Measurements from ENCODE around the gene GPAT2. TPM values are rescaled to one million over a fixed set of nuclear protein-coding genes. Genes with fewer than 3 reads are reported as not detected.
A peak's percentile ranks its signal among the peaks of the same experiment; 100 is the strongest.
"Not testable (repeated sequence)": the region's sequence is repeated elsewhere in the genome, so short reads cannot be mapped to it uniquely, and the experiment has no call there.

GPAT2 gene
- total and polyA plus RNA-seq, 4 donors: 1.2 to 6.2 (median 4.8) TPM

GRCh38 chr2:96011129-96011455, 23.6 kb downstream of the GPAT2 start:
- DNase-seq: peak in 2 of 3 donors; percentile 15 to 43
- not testable (repeated sequence) for H3K4me1 ChIP-seq (ENCODE audit: control insufficient read depth in 5 of 5, insufficient read depth in 5 of 5, low read length in 5 of 5); H3K36me3 ChIP-seq (ENCODE audit: control insufficient read depth in 4 of 4, insufficient read depth in 4 of 4, low read length in 4 of 4); H3K27me3 ChIP-seq (ENCODE audit: control insufficient read depth in 3 of 3, insufficient read depth in 3 of 3, low read length in 2 of 3); H3K4me3 ChIP-seq; H3K9me3 ChIP-seq (ENCODE audit: control insufficient read depth in 4 of 4, insufficient read depth in 3 of 4, low read length in 3 of 4); H3K27ac ChIP-seq (ENCODE audit: low read depth in 1 of 2, low read length in 1 of 2); H3K9ac ChIP-seq (ENCODE audit: insufficient read depth in 1 of 2, low read length in 2 of 2)
- 30 to 48% methylated on average over 4 of the region's 4 CpGs for WGBS, 2 donors
- peak; percentile 44 for ATAC-seq (ENCODE audit: insufficient read depth, low FRiP score)

DNA sequence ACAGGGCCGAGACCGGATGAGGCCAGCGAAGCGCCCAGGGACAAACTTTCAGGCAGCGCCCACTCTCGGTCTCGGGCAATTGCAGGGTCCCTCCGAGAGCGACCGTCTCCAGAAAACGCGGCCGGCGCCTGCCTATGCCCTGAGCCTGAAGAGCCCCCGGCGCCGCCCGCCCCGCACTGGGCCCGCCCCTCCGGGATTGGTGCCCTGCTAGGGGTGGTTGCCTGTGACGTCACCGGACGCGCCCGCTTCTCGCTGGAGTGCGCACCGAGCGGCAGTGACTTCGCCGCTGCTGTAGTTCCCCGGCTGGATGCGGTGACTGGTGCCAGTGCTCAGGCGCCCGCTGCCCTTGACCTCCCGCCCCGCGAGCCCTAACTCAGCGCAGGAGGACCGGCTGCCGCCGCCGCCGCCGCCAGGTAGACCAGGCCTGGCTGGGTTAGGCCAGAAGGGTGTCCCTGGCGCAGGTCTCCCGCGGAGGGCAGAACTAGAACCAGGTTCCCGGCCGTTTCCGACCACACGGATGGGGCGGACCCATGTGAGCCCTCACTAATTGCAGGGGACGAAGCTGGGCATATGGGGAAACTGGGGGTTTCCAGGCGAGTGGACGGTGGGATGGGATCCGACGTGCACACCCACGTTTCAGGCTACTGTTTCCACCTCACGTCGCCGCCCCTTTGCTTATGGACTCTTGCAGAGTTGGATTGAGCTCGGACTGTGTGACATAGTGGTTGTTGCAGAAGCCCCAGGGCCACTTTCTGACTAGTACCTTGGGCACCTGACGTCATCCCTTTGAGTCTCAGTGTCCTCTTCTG, 24.2 kb downstream of the GPAT2 start:
- peak overlapping the region; percentile 59 to 87 for H3K27ac ChIP-seq (ENCODE audit: low read depth in 1 of 2, low read length in 1 of 2)
- H3K4me3 ChIP-seq: peak overlapping the region; percentile 48
- peak overlapping the region in 1 of 2 donors; percentile 3 for H3K9ac ChIP-seq (ENCODE audit: insufficient read depth in 1 of 2, low read length in 2 of 2)
- not testable (repeated sequence) for H3K27me3 ChIP-seq (ENCODE audit: control insufficient read depth in 3 of 3, insufficient read depth in 3 of 3, low read length in 2 of 3); H3K9me3 ChIP-seq (ENCODE audit: control insufficient read depth in 4 of 4, insufficient read depth in 3 of 4, low read length in 3 of 4); H3K4me1 ChIP-seq (ENCODE audit: control insufficient read depth in 5 of 5, insufficient read depth in 5 of 5, low read length in 5 of 5); H3K36me3 ChIP-seq (ENCODE audit: control insufficient read depth in 4 of 4, insufficient read depth in 4 of 4, low read length in 4 of 4)
- ATAC-seq (ENCODE audit: insufficient read depth, low FRiP score) (peak; percentile 99), DNase-seq (peak; percentile 95 to 97 (median 95))
- WGBS, 2 donors: 0 to 1% methylated on average over 22 to 34 of the region's 65 CpGs

DNA sequence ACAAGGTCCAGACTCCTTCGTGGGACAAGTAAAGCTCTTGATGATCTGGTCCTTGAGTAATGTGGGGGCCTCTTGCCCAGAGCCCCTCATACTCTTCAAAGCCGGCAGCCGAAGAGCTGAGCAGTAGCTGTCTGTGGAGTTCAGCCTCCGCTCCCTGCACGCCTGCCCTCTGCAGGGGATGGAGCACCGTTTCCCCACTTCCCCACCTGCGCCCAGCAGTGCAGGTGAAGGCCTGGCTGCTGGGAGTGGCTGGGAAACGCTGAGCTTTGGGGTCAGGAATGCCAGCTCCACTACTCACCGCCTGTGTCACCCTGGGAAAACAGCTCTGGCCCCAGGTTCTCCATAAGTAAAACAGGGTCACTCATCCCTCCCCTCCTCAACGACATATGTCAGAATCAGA, 24.9 kb downstream of the GPAT2 start:
- Histone ChIP-seq H3K9ac (ENCODE audit: insufficient read depth in 1 of 2, low read length in 2 of 2) (peak overlapping the region; percentile 3 to 49), H3K27ac (ENCODE audit: low read depth in 1 of 2, low read length in 1 of 2) (peak overlapping the region; percentile 59 to 87)
- H3K4me1 ChIP-seq (ENCODE audit: control insufficient read depth in 5 of 5, insufficient read depth in 5 of 5, low read length in 5 of 5); H3K9me3 ChIP-seq (ENCODE audit: control insufficient read depth in 4 of 4, insufficient read depth in 3 of 4, low read length in 3 of 4); H3K36me3 ChIP-seq (ENCODE audit: control insufficient read depth in 4 of 4, insufficient read depth in 4 of 4, low read length in 4 of 4); H3K27me3 ChIP-seq (ENCODE audit: control insufficient read depth in 3 of 3, insufficient read depth in 3 of 3, low read length in 2 of 3); H3K4me3 ChIP-seq: not testable (repeated sequence)
- peak; percentile 23 for ATAC-seq (ENCODE audit: insufficient read depth, low FRiP score)
- peak; percentile 22 to 39 (median 25) for DNase-seq
- WGBS, 2 donors: 15 to 16% methylated on average over 9 to 10 of the region's 10 CpGs

DNA sequence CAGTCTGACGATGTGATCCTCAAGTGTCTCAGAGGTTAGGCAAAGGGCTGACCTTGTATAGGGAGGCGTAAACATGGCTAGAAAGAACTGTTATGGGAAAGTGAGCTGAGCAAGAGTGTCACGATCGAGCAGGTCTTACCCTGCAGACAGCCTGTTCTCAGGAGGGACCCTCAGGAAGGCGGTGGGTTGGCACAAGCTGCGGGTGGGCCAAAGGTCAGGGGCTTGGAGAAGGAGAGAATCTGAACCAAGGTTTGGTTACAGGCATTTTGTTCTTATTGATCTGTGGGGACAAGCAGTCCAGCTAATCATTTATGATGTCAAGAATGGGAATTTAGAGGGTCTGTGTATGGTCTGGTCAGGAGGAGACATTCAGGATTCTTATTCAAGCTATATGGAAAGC, 26.7 kb downstream of the GPAT2 start:
- not testable (repeated sequence) for H3K36me3 ChIP-seq (ENCODE audit: control insufficient read depth in 4 of 4, insufficient read depth in 4 of 4, low read length in 4 of 4); DNase-seq; H3K4me3 ChIP-seq; H3K27me3 ChIP-seq (ENCODE audit: control insufficient read depth in 3 of 3, insufficient read depth in 3 of 3, low read length in 2 of 3); H3K4me1 ChIP-seq (ENCODE audit: control insufficient read depth in 5 of 5, insufficient read depth in 5 of 5, low read length in 5 of 5); H3K27ac ChIP-seq (ENCODE audit: low read depth in 1 of 2, low read length in 1 of 2); H3K9me3 ChIP-seq (ENCODE audit: control insufficient read depth in 4 of 4, insufficient read depth in 3 of 4, low read length in 3 of 4); ATAC-seq (ENCODE audit: insufficient read depth, low FRiP score); H3K9ac ChIP-seq (ENCODE audit: insufficient read depth in 1 of 2, low read length in 2 of 2)
- 83 to 84% methylated on average over 6 of the region's 6 CpGs for WGBS, 2 donors

DNA sequence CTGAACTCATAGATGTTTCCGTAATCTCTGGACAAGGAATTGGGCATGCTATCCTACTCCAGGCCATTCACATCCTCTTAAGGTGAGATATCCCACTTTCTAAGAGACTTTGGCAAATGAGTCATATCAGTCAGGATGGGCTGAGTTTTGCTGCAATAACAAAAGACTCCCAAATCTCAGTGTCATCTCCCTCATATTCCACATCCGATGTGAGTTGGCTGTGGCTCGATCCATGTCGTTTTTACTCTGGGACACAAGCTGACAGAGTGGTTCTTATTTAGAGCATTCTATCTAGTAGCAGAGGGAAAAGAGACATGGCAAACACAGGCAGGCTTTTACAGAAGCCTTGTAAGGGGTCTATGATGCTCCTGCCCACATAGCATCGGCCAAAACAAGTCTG, 28.5 kb downstream of the GPAT2 start:
- DNase-seq; H3K9me3 ChIP-seq (ENCODE audit: control insufficient read depth in 4 of 4, insufficient read depth in 3 of 4, low read length in 3 of 4); H3K27me3 ChIP-seq (ENCODE audit: control insufficient read depth in 3 of 3, insufficient read depth in 3 of 3, low read length in 2 of 3); H3K9ac ChIP-seq (ENCODE audit: insufficient read depth in 1 of 2, low read length in 2 of 2); H3K4me3 ChIP-seq; H3K27ac ChIP-seq (ENCODE audit: low read depth in 1 of 2, low read length in 1 of 2); H3K4me1 ChIP-seq (ENCODE audit: control insufficient read depth in 5 of 5, insufficient read depth in 5 of 5, low read length in 5 of 5); ATAC-seq (ENCODE audit: insufficient read depth, low FRiP score); H3K36me3 ChIP-seq (ENCODE audit: control insufficient read depth in 4 of 4, insufficient read depth in 4 of 4, low read length in 4 of 4): not testable (repeated sequence)
- 89 to 90% methylated on average over 5 of the region's 5 CpGs for WGBS, 2 donors

Measured in lung (tissue), 10 donors.